Vagina (tissue), 2 donors: ENCODE data around the gene IGF2BP3. TPM values are rescaled to one million over a fixed set of nuclear protein-coding genes. Genes with fewer than 3 reads are reported as not detected.

Experiments used
- DNase-seq, 2 donors: peaks; one replicate each; pipeline ENCODE4 v3.0.0-alpha.2; 2017; ENCODE audit errors: extremely low spot score in 2 of 2
- H3K27ac ChIP-seq: fragments of 200-600 bp; sonication (generic); one replicate; pipeline ENCODE4 v1.5.1; 2019
- H3K27me3 ChIP-seq: fragments of 200-600 bp; sonication (generic); one replicate; pipeline ENCODE4 v1.5.1; 2019
- H3K36me3 ChIP-seq, 2 donors: fragments of 200-600 bp; sonication (generic); one replicate each; pipeline ENCODE4 v1.5.1; 2017 to 2019
- H3K4me1 ChIP-seq: fragments of 200-600 bp; sonication (generic); one replicate; pipeline ENCODE4 v1.5.1; 2019
- H3K4me3 ChIP-seq, 2 donors: fragments of 200-600 bp; sonication (generic); 1 replicate in 1 of 2; 2 replicates in 1 of 2; pipeline ENCODE4 v1.5.1; 2016 to 2019
- H3K9me3 ChIP-seq: fragments of 200-600 bp; sonication (generic); one replicate; pipeline ENCODE4 v1.5.1; 2019
- CTCF ChIP-seq, 3 experiments: fragments of 450-650 bp in 2 of 3; fragments of 200-600 bp in 1 of 3; sonication (generic) in 1 of 3; IDR thresholded peaks; one replicate each; pipeline ENCODE4 v1.5.1; 2017 to 2019; ENCODE audit warnings: antibody characterized with exemption in 3 of 3, mild to moderate bottlenecking in 2 of 3, moderate library complexity in 2 of 3
- POLR2A ChIP-seq, 2 donors: fragments of 450-650 bp; IDR thresholded peaks; one replicate each; pipeline ENCODE4 v1.6.1; 2017; ENCODE audit warnings: antibody characterized with exemption in 2 of 2, mild to moderate bottlenecking in 2 of 2, moderate library complexity in 2 of 2
- POLR2AphosphoS5 ChIP-seq, 2 donors: sonication (generic); formaldehyde crosslinking; IDR thresholded peaks; one replicate each; pipeline ENCODE4 v1.9.0; 2017; ENCODE audit warnings: antibody characterized with exemption in 2 of 2, mild to moderate bottlenecking in 2 of 2, low read depth in 1 of 2; ENCODE audit not compliant: insufficient read depth in 1 of 2
- intact Hi-C: fragments of 100-400 bp; cut with DNase I; formaldehyde crosslinking; loops from one replicate; pipeline ENCODE4 v1.15.1; 2023
- total RNA-seq: library from RNA; depleted of rRNA; stranded (reverse); fragments of >200 nt; gene quantifications from one replicate; pipeline ENCODE4 v1.2.3, GENCODE V29; 2016

The IGF2BP3 gene
- total RNA-seq, 1 donor from 2014 or later, result 11.8 TPM

- H3K9me3 ChIP-seq, result no peaks in the 10 kb centered on the region
- no peak overlapping the region for H3K27ac ChIP-seq
- no peak overlapping the region for H3K4me3 ChIP-seq
- intact Hi-C loops, result no loop called here
- H3K27me3 ChIP-seq, result no peaks in the 10 kb centered on the region
- no peak for TF ChIP-seq POLR2AphosphoS5 (IDR thresholded peaks at IDR 0.05; ENCODE audit: insufficient read depth in 1 of 2, low read depth in 1 of 2)
- TF ChIP-seq POLR2A (IDR thresholded peaks at IDR 0.05), result no peak
- no peak for TF ChIP-seq CTCF (IDR thresholded peaks at IDR 0.05)
- no peaks in the 10 kb centered on the region for H3K36me3 ChIP-seq
- no peaks in the 10 kb centered on the region for H3K4me1 ChIP-seq
- DNase-seq, result no peak
Observed at GRCh38 chr7:23285657-23286646, 184.3 kb downstream of the IGF2BP3 start.

DNA sequence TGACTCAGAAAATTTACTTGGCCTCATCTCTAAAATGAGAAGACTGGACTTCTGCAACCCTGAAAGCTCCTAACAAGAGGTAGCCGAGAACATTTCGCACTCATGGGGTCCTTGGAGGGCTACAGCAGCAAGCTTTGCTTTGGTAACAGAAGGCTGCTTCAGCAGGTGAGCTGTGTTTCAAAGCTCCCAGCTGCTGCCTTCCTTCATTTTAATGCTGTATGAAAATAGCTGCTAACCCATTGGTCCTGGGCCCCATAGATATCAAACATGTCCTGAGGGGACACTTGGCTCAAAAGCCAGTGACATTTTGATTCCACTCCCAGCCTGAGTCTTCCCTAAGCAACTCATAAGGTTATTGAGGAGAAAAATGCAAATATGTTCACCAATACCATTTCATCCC, 185.4 kb downstream of the IGF2BP3 start:
- DNase-seq, result no peak
- H3K36me3 ChIP-seq, result no peaks in the 10 kb centered on the region
- no peak for TF ChIP-seq POLR2A (IDR thresholded peaks at IDR 0.05)
- TF ChIP-seq POLR2AphosphoS5 (IDR thresholded peaks at IDR 0.05; ENCODE audit: insufficient read depth in 1 of 2, low read depth in 1 of 2), result no peak
- TF ChIP-seq CTCF (IDR thresholded peaks at IDR 0.05), result no peak
- H3K4me3 ChIP-seq, result no peak overlapping the region
- no peak overlapping the region for H3K27ac ChIP-seq
- intact Hi-C loops, result no loop called here
- no peaks in the 10 kb centered on the region for H3K4me1 ChIP-seq
- no peaks in the 10 kb centered on the region for H3K27me3 ChIP-seq
- H3K9me3 ChIP-seq, result no peaks in the 10 kb centered on the region

- Histone ChIP-seq H3K27ac (no peak overlapping the region), H3K4me3 (no peak overlapping the region), H3K4me1 (no peaks in the 10 kb centered on the region), H3K27me3 (no peaks in the 10 kb centered on the region), H3K9me3 (no peaks in the 10 kb centered on the region), H3K36me3 (no peaks in the 10 kb centered on the region)
- TF ChIP-seq CTCF (IDR thresholded peaks at IDR 0.05) (no peak), POLR2A (IDR thresholded peaks at IDR 0.05) (no peak), POLR2AphosphoS5 (IDR thresholded peaks at IDR 0.05; ENCODE audit: insufficient read depth in 1 of 2, low read depth in 1 of 2) (no peak)
- DNase-seq, result no peak
- intact Hi-C loops, result no loop called here
Observed at GRCh38 chr7:23283086-23283485, 187.2 kb downstream of the IGF2BP3 start.

DNA sequence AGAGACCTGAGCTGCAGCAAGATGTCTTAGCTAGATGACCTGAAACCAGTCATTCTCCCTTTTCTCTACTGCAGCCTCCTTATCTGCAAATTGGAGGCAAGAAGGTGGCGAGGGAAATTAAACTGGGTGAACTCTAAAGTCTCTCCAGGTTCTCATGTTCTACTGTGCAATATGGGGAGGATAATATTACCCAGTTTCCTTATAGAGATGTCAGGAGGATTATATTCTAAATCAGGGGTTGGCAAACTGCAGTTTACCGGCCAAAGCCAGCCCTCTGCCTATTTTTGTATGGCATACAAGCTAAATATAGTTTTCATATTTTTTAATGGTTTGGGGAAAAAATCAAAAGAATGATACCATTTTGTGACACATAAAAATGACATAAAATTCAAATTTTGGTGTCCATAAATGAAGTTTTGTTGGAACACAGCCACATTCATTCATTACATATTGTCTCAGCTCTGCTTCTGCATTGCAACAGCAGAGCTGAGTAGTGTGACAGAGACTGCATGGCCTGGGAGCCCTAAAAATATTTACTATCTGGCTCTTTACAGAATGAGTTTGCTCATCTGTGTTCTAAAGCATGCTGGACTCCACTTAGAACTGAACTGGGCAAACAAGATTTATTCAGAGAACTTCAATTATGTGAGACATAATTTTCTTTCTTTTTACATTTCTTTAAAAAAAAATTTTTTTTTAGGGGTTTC, 190.3 kb downstream of the IGF2BP3 start:
- Histone ChIP-seq H3K9me3 (no peaks in the 10 kb centered on the region), H3K4me3 (no peak overlapping the region), H3K4me1 (no peaks in the 10 kb centered on the region), H3K36me3 (peaks cover 0 to 11% of the 10 kb centered on the region in 2 donors), H3K27me3 (no peaks in the 10 kb centered on the region), H3K27ac (no peak overlapping the region)
- DNase-seq, result no peak
- TF ChIP-seq POLR2AphosphoS5 (IDR thresholded peaks at IDR 0.05; ENCODE audit: insufficient read depth in 1 of 2, low read depth in 1 of 2) (no peak), CTCF (IDR thresholded peaks at IDR 0.05) (no peak), POLR2A (IDR thresholded peaks at IDR 0.05) (no peak)
- intact Hi-C loops, result no loop called here
